GM23248 (cell line): ENCODE data around the gene ELAVL1.

Experiments used
- EZH2 ChIP-seq: fragments of 200-600 bp; sonication (generic); IDR thresholded peaks from 2 replicates; pipeline ENCODE4 v1.6.1; 2018; ENCODE audit warnings: antibody characterized with exemption, mild to moderate bottlenecking; ENCODE audit not compliant: insufficient read depth, poor library complexity, severe bottlenecking
- EZH2phosphoT487 ChIP-seq: fragments of 200-600 bp; sonication (generic); IDR thresholded peaks from 2 replicates; pipeline ENCODE4 v1.6.1; 2018; ENCODE audit warnings: antibody characterized with exemption, moderate library complexity, mild to moderate bottlenecking, low read depth; ENCODE audit not compliant: insufficient read depth

- no peak for TF ChIP-seq EZH2
- no peak for TF ChIP-seq EZH2phosphoT487
Observed at GRCh38 chr19:7980168-7980567, 25.3 kb downstream of the ELAVL1 start.
